Limb (tissue), 2 donors: ENCODE results near the gene MAP3K9.

Experiments used
- DNase-seq, 2 donors: peaks; one replicate each; pipeline ENCODE4 v3.0.0-alpha.2; 2016; ENCODE audit errors: extremely low spot score in 2 of 2

Gene MAP3K9

GRCh38 chr14:70701610-70702009 is 107.7 kb downstream of the MAP3K9 start:
- no peak for DNase-seq

GRCh38 chr14:70700955-70701585 is 108.2 kb downstream of the MAP3K9 start:
- no peak for DNase-seq

- no peak for DNase-seq
These were observed 109.7 kb downstream of the MAP3K9 start for GRCh38 chr14:70699646-70700045.

GRCh38 chr14:70698288-70698687 is 111.0 kb downstream of the MAP3K9 start:
- no peak for DNase-seq

GRCh38 chr14:70697701-70698100 is 111.6 kb downstream of the MAP3K9 start:
- no peak for DNase-seq

- no peak for DNase-seq
These were observed 113.3 kb downstream of the MAP3K9 start for GRCh38 chr14:70696026-70696425.

GRCh38 chr14:70692210-70692609 is 117.1 kb downstream of the MAP3K9 start:
- DNase-seq, result no peak

- no peak for DNase-seq
These were observed 123.7 kb downstream of the MAP3K9 start for GRCh38 chr14:70685474-70686197.

- no peak for DNase-seq
These were observed 125.3 kb downstream of the MAP3K9 start for GRCh38 chr14:70683983-70684382.

GRCh38 chr14:70680748-70681147 is 128.6 kb downstream of the MAP3K9 start:
- DNase-seq, result no peak

- DNase-seq, result no peak
These were observed 132.0 kb downstream of the MAP3K9 start for GRCh38 chr14:70677341-70677740.
